NCI-H1694 treated with DMSO at 0.1 percent for 48 hours (cell line): Measurements from ENCODE around the gene KAZN.

ENCODE experiments used
- DNase-seq: peaks from one replicate; lab custom pipeline; 2025; lab: John Stamatoyannopoulos, UW

KAZN gene

DNA sequence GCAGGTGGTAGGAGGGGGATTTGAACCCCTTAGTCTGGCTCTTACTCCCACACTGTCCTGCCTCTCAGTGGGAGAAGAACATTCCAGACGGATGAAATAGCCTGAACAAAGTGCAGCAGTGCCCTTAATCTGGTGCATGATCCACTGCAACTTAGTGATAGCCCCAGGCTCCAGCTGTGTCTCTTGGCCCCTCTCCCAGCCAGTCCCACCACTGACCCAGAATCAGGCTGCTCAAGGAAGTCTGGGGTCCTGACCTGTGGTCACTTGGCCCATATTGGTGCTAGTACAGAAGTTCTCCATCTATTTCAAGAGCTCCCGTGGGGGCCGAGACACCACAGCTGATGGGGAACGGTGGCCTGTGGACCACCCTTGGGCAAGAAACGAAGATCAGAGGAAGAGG, 255.0 kb downstream of the KAZN start:
- DNase-seq, result no peak

- no peak for DNase-seq
Measured at GRCh38 chr1:14855268-14855667, 256.8 kb downstream of the KAZN start.

GRCh38 chr1:14855801-14856200, 257.3 kb downstream of the KAZN start:
- no peak for DNase-seq

- DNase-seq, result no peak
Measured at GRCh38 chr1:14857436-14858195, 259.1 kb downstream of the KAZN start.

DNA sequence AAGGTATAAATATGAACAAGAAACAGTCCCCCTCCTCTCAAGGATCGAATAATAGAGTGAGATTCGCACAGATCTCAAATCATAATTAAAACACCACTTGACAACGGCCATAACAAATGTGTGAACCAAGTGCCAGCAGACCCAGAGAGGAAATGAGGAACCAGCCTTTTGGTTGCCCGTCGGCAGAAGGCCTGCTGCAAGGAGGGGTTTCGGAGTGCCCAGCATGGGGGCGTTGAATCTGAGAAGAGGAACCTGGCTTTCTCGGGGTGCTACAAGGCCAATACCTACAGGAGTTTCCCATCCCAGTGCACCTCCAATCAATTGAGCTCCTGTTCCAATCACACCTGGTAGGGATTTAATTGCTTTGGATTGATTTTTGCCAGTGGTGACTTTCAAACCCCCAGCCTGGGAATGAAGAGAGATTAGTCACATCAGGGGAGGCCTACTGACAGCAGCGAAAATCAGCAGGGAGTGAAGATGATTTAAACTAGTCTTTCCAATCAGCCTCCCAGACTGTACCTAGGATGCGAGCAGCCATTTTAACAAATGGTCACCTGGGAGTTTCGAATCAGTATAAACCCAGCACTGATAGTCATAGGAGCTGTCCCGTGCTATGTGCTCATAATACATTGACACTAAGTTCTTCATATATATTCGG, 263.8 kb downstream of the KAZN start:
- no peak for DNase-seq

- no peak for DNase-seq
Measured at GRCh38 chr1:14865106-14865505, 266.6 kb downstream of the KAZN start.

GRCh38 chr1:14866911-14867612, 268.6 kb downstream of the KAZN start:
- DNase-seq, result no peak

DNA sequence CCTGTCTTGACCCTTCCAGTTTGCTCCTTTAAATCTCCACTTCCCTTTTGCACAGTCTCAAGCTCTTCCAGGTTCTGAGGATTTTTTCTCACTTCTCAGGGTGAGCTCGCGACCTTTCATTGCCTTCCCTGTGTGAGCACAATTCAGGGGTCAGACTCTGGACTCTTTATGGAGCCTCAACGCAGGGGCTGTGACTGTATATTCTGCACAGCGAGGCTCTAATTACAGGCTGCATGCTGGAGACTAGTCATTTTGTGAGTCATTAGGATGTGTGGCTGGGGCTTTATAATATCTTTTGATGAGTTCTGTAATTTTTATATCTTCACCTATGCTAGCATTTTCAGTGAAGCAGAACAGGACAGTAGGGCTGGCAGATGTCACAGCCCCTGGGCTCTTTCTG, 270.7 kb downstream of the KAZN start:
- no peak for DNase-seq

DNA sequence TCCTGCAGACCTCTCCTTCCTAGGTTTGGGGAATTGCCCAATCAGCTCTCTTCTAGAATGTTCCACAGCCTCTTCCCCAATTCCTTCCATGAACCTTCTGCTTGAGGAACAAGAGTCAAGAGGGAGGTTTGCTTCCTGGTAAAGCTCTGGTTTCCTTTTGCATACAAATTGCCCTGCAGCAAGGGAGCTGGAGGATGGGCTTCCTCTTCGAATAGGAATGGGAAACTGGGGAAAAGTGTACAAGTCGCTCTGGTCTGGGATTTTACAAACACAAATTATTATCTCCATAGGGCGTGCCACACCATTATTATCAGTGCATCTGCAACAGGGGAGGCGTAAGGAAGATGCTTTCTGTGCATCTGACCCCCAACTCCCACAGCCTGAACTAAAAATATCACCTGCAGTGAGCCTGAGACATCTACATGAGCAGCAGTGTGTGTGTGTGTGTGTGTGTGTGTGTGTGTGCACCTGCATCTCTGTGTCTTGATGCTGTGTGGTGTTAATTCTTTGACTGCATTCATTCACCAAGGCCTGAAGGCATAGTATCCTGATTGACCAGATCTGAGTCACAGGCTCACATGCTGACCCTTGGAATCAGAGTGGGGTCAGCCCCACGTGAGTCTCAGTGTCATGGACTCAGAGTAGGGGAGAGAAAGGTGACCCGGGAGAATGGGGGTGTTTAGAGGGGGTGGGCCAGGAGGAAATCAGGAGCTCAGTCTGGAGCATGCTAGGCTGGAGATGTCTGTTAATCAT, 272.9 kb downstream of the KAZN start:
- DNase-seq, result no peak

GRCh38 chr1:14872762-14873161, 274.3 kb downstream of the KAZN start:
- DNase-seq, result no peak

- no peak for DNase-seq
Measured at GRCh38 chr1:14873677-14874076, 275.2 kb downstream of the KAZN start.

GRCh38 chr1:14875524-14876509, 277.3 kb downstream of the KAZN start:
- no peak for DNase-seq

DNA sequence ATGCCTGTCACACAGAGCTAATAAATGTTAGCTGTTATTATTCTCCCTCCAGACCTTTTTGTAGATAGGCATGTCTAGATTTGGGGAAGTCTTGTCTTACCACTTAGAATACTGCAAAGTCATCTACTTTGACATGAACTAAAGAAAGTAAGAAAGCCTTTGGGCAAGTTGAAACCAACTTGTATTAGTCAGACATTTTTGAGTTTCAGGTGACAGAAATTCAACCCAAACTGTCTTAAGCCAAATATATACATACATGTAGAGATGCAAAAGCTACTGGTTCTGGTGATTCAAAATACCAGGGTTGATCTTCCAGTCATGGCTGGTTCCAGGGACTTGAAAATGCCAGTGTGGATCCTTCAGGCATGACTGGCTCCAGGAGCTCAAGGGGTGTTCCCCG, 278.3 kb downstream of the KAZN start:
- no peak for DNase-seq

GRCh38 chr1:14877224-14877623, 278.7 kb downstream of the KAZN start:
- DNase-seq, result no peak

GRCh38 chr1:14878124-14878523, 279.6 kb downstream of the KAZN start:
- DNase-seq, result no peak

GRCh38 chr1:14878951-14879350, 280.5 kb downstream of the KAZN start:
- DNase-seq, result no peak

- no peak for DNase-seq
Measured at GRCh38 chr1:14880456-14881316, 282.2 kb downstream of the KAZN start.

DNA sequence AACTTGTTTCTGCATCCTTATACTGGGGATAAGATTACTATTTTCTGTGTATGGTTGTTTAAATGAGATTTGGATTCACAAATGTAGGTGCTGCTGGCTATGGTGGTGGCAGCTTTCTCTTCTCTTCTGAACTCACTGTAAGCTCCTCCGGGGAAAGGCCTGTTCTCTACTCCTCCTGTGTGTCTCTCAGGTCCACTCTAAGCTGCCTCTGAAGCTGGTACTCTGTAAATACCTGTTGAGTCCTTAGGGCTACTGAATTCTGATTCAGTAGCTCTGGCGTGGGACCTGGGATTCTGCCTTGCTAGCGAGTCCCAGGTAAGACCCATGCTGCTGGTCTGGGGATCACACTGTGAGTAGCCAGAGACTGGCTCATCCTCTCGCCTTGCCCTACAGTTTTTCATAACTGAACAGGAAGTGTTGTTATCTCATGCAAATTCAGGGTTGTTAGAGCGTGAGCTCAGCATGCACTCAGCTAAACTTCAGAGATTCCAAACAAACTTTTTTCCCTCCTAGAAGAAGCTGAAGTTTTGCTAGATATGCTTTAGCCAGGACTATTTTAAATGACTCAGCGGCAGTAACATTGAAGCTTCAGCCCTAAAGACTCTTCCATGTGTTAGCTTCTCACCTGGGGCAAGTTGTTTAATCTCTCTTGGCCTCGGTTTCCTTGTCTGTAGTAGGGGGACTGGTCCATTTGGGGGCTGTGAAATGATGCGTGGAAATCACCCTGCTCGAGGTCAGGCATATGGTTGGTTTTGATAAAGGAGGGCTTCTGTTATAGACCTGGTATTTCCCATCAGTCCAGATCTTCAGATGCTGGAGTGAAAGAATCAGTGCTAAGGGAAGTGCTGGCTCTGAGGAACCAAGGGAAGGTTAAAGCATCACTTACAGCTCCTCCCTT, 283.5 kb downstream of the KAZN start:
- no peak for DNase-seq

DNA sequence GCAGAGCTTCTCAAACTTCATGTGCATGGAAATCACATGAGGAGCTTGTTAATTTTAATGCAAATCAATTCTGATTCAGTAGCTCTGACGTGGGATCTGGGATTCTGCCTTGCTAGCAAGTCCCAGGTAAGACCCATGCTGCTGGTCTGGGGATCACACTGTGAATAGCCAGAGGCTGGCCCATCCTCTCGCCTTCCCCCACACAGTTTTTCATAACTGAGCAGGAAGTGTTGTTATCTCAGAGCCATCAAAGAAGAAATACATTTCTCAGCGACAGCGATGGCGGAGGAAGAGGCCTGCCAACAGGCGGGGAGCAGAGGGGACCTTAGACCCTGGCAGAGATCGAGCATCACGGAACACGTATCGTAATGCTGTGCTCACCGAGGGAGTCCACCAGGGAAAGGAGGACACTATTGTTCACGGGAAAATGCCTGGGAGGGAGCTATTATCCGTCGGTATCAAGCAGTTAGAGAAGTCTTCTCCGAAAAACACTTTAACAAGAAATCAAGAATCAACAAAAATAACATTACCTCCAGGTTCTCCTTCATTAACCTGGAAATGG, 286.2 kb downstream of the KAZN start:
- no peak for DNase-seq
